ENCODE data around the gene FLT3.

FLT3 gene

DNA sequence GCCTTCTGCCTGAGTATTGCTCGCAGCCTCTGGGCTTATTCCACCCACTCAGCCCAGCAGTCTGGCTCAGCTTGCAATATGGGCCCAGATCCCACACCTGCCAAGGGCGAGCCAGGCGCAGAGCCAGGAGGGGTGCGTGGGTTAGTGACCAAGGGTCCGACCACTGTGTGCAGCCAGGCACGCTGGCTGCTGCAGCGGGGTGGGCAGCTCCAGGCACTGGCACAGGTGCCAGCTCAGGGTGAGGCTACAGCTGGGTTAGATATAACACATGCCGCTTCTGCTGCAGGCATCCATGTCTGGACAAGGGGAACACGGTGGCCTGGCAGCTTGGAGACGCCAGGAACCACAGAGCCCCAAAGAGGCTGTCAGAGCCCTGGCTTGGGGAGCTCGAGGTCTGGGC lies 99.3 kb downstream of the FLT3 start:
- DNase-seq: no peak

DNA sequence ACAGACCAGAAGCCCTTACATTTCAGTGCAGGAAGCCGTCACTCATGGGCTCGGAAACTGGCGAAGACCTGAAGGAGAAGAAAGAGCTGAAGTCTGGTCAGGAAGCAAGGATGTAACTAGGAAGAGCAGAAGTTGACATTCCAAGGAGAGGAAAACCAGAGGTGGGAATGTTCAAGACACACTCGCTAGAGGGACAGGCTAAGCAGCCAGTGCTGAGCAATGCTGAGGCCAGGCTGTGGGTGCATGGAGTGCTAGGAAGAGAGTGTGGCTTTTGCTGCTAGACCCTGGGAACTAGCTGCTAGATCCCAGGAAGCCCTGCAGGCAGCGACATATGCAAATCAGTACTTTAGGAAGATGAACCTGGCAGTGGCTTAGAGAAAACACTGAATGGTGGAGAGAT lies 99.8 kb downstream of the FLT3 start:
- no peak for DNase-seq

DNA sequence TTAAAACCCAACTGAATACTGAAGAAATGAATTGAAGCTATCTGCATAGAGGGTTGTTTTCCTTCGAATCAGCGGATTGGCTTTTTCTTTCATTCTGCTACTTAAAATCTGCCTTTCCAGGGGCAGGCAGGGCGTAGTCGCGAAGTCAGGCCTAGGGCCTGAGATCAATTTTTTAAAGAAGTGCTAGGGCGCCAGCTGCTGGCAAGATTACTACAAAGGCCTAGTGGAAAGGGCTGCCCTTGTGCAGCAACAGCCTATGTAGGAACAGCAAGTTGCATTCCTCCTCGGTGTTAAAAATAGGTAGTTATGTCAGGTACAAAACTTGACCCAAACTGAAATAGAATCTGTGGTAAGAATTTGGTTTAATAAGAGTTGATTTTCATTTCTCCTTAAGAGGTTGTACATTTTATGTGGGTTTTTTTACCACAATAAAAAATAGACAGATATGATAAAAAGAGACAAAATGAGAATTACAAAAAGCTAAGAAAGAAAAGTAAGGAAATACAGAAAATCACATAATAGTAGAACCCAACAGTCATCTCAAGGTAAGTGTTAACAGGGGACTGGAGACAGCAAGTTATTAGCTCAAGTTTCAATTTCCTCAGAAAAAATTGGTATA lies 102.4 kb downstream of the FLT3 start:
- DNase-seq: no peak

DNA sequence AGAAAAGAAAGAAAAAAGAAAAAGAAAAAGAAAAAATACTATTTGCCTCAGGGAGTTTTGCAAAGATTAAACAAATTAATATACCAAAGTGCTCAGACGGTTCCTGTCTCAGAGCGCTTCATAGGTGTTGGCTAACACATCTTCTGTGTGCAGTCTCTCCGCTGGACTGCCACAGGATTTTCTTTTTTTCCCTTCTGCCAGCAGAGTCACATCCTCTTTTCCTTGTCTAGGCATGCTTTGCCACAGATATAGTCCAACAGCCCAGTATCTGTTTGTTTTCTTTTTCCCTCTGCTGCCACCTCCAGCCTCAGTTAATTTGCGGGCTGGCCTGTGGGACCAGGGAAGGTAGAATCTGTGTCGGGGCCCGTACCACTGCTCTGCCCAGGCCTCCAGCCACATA lies 108.5 kb downstream of the FLT3 start:
- DNase-seq: no peak

DNA sequence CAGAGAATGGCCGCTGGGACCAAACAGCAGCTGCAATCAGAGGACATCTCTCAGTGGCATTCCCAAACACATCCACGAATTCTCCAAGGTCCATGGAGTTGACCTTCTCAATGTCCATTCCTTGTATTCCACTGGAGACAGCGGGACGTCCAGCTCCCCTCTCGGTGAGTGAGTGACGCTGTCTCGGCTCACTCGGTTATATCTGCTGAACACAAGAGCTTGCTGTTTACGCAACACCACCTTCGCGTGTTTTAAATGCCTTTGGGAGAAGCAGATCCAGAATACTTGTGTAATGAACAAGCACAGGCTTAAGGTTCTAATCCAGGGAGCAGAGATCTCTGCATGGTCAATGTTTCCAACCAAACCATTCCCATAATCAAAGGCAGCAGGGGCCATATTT lies 111.9 kb downstream of the FLT3 start, which contains the start of gene URAD:
Gene URAD, minus strand, starts transcription at position 174 of the 400 bp plus-strand sequence. Its CDS starts 56 bp downstream, at position 118.
- DNase-seq: no peak

DNA sequence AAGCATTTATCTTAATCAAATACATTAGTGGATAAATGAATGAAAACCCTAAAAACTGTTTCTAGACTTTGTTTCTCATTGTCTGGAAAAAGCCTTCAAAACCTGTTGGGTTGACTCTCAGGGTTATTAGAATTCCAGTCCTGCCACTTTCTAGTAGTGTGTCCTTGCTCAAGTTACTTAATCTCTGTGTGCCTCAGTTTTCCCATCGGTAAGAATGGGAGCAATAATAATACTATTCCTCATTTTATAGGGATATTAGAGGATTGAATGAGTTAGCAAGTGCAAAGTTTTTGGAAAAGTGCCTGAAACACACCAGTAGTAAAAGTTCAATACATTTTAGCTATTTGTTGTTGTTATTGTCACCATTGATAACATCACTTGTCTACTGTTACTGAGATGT lies 114.8 kb downstream of the FLT3 start:
- no peak for DNase-seq

DNA sequence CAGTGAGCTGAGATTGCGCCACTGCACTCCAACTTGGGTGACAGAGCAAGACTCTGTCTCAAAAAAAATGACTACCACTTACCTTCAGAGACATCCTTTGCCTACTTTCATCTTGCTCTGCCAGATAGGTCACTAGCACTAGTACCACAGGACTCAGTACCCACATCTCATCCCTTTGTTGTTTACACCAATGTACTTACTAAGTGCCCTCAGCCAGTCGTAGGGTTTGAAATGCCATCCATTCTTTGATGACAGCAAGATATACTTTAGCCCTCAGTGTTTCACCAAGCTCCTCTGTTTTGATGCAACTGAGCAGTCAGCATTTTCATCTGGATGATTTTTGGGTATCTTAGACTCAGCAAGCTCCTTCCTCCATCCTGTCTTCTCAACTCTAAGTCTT lies 118.0 kb downstream of the FLT3 start:
- no peak for DNase-seq

DNA sequence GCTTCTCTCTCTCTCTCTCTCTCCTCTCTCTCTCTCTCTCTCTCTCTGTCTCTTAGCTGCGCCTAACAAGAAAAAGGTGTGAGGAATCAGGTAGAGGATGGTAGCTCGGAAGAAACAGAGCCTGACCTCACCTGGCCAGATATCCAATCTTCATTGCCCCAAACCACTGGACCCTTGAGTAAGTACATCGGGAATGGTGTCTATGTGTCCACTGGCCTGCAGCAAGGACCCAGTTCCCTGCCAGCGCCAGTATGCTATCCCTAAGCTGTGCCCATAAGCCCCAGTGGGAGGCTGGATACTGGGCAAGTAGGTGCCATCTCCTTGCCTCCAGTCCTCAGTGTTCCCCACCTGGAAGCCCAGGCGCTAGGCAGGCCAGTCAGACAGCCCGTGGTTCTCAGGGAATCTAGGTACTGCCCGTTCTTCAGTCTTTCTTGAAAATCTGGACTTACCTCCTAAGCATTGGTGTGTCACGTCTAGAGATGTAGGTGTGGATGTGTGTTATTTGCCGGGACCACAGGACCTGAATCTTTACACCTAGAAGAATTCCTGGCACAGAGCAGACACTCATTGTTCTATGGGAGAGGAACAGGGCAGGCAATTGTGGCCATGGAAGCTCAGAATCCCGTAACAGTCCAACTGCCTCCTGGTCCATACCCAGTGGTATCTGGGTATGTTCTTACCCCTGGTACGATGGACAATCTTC lies 119.2 kb downstream of the FLT3 start:
- no peak for DNase-seq

DNA sequence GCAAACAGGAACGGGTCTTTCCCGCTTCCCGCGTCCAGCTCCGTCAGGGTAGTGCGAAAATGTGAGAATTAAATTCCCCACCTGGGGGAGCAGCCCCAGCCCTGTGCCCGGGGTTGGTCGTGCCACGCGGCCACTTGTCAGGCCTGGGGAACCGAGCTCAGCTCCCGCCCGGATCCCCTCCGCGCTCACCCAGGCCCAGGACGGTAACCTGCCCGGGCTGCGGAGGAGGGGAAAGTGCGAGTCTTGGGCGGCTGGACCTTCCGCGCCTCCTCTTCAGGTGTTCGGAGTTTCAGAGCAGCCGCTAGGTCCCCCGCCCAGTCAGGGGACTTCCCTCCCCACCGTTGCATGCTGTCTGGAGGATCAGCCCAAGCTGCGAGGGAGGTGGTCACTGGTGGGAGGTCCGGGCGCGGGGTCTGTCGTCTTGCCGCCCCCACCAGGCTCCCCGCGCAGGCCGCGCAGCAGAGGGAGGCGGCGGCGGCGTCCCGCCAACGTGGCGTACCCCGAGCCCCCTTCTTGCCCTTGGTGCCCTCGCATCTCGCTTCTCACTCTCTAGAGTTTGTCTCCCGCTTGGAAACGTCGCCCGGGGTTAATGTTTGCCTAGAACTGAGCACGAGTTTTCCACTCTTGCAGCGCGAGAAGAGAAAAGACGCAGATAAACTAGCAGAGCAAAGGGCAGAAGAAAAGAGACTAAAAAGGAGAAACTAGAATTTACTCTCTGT lies 119.9 kb downstream of the FLT3 start:
- DNase-seq: no peak

DNA sequence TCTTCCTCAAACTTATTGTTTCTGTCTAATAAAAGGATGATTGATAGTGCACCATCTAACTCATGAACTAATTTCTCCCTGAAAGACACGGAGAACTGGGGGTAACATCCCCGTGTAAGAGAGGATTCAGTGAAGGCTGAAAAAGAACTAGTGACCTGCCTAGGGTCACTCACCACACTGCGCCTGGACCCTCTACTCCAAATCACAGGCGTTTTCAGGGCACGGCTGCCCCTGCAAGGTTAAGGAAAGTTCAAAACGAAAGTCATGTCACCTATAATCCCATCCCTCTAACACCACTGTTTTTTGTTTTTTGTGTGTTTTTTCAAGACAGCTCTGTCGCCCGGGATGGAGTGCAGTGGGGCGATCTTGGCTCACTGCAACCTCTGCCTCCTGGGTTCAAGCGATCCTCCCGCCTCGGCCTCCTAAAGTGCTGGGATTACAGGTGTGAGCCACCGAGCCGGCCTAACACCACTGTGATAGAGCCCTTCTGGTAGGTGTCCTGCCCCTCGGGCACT lies 120.6 kb downstream of the FLT3 start:
- no peak for DNase-seq

DNA sequence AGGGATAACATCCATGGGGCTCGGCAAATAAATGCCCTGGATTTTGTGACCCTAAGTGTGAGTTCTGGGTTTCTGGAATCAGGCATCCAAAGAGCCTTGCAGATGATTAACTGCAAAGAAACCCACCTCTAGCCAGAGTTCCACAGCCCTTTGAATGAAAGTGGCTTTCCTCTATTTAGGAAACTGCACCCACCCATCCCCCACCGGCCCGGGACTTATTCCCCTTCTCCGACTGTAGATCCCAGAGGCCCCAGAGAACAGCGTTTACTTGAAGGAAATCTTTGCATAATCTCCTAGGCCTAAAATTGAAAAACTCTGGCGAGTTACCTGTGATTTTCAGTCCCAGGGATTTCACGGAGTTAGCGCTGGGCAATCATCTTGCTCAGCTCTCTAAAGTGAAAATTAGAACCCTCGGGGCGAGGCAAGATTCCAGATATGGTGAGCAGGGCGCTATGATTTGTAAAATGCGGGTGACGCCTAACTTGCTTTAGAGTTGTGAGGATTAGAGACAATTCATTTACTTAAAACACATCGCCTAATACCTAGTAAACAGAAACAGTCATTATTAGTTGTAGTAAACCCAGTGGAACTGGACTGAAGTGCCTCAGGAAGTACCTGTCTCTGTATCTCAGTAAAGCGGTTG lies 121.3 kb downstream of the FLT3 start:
- DNase-seq: no peak

DNA sequence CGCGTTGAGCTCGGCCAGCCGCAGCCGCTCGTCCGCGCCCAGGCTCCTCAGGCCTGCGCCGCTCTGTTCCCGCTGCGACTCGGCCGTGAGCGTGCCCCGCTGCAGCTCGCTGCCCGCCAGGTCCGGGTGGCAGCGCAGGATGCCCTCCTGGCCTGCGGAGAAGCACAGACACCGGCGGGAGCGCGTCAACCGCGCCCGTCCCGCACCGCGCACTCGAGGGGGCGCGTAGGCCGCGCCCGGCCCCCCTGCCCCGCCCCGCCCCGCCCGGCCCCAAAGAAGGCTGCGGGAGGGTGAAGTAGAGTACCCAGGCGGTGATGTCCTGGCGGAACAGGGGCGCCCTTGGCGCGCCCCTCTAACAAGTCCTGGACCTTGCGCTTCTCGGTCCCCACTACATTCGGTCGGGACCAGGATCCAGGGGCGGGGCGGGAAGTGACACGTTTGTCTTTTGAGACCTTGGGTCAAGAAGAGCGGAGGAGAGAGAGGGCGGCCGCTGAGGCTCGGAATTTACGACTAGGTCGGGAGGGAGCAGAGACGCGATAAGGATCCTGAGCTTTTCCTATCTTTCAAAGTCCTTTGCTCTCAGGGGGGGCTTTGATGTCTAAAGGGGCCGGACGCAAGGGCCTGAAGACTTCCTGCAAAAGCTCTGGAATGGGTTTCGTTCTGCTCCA lies 121.9 kb downstream of the FLT3 start:
- no peak for DNase-seq

DNA sequence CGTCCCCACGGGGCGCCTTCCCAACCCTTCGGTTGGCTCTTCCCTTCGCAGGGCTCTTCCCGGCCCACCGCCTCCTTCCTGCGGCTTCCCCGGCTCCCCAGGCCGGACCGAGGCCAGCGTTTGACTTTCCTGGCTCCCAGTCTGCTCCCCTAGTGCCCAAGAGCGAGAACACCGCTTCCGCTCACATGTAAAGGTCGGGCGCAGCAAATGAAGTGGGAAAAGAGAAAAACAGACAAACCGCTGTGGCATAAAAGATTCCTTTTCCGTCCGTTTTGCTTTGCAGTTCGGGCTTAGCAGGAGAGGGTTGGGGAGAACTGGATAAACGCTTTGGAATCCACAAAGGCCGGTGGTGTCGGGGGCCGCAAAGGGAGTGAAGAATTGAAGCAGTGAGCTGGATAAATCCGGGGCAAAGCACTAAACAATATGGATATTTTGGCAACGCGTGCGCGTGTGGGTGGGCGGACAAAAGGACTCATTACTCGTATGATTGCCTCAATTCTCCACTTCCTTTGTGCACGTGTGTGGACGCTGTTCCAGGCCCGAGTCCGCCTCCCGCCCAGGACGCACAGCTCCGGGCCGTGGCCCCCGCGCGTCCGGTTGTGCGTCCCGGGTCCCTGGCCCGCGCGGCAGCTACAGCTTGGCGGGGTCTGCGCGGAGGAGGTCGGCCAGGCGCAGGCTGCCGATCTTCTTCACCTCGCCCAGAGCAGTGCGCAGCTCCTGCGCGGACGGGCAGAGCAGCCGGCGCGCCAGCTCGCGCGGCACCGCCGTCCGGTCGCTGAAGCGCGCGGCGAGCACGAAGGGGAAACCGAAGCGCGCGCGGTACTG lies 122.7 kb downstream of the FLT3 start:
- no peak for DNase-seq

DNA sequence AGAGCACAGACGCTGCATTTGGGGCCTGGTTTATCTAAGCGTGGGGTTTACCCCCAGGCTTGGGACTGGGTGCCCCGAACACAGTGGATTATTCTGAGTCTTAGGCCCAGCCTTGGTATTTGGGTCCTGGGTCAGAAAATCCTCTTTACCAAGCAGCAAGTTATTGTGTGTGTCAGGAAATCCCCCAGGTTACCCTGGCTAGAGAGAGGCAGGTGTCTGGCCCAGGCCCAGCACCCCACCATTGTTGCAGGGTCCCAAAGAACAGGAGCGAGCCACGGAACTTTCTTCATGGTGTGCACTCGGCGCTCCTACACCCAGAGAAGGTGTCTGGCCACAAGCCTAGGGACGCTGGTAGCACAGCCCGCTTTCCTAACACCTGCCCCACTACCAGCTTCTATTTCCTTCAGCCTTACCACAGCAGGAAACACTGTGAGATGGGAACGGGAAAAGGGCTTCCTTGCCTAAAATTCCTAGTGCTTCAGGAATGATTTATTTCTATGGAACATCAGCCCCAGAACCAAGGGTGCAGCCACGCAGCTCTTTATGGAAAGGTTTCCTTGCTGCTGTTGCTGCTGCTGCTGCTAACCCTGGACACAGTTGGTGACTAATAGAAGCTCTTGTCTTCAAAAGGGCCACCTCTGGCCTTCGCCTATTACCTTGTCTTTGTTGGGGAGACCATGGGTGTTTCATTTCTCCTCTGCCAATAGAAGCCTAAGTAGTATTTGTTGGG lies 123.8 kb downstream of the FLT3 start:
- DNase-seq: no peak

DNA sequence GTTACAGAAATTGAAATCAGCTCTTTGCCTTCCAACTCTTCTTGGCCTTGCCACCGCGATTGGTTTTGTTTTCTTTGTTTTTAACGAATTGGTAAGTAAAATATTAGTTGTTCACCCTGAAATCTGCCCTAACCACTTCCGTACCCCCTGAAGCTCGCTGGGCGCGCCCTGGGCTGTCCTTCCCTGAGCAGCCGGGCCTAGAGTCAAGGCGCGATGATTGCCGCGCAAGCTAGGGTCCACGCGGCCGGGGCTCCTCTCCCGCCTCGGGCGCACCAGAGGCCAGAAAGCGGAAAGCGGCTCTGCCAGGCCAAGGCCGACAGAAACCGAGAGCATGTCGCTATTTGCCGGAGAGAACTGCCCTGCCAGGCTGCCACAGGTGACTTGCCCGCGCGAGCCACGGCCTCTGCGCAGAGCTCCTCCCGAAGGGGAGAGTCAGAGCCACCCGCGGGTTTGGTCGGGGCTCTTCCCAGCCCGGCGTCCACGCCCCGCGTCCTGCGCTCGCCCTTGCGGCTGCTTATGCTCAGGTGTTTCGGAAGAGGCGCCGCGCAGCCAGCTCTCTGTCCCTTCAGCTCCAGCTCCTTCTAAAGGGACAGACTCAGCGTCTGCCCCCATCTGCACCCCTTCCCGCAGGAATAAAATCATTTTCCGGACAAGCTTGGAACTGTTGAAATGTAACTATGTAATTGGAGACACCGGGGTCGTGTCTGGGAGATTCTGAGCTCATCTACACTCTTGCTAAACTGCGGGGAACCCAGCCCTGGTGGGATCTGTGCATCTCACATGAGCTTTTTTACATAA lies 124.6 kb downstream of the FLT3 start:
- DNase-seq: no peak

DNA sequence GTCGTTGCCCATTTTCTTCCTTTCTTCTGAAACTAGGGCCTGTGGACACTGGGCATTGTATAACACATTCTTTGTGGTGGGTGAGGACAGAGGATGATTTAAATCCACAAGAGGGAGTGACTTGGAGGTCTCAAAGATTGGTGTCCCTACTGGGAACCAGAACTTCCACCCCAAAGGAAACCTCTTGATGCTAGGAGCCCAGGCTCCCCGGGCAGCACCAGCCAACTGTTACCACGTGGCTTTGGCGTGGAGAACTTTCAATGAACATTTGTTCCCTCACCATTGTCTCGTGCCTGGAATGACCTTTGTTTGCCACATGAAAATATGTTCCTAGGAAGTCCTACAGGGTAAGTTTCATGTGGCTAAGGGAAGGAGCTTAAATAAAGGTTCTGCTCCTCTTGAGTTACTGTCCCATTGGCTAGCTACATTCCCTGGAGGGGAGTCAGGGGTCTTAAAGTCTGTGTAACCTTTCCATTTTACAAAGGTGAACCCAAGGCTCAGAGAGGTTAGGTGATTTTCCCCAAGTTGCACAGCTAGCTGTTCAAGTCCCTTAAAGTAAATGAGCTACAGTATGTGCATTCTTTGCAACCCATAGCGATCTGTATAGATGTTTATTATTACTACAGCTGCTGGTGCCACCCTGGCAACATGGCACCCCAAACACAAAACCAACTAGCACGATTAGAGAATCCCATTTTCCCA lies 126.3 kb downstream of the FLT3 start:
- DNase-seq: no peak

DNA sequence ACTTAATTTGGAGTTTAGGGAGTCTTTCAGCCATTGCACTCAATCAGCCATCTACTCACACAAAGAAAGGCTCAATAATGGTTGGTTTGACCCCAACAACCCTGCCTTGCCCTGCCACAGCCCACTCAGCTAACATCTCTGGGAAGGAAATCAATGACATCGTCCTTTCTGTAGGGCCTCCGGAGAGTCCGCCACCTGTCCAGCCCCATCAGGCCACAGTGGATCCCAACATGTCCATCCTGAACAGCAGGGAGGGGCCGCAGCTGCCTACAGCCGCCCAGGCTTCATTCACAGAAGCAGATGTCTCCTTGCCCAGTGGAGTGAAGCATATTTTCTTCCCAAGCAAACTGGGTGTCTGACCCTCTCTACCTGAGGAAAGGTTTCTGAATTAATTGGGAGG lies 127.1 kb downstream of the FLT3 start:
- DNase-seq: no peak

DNA sequence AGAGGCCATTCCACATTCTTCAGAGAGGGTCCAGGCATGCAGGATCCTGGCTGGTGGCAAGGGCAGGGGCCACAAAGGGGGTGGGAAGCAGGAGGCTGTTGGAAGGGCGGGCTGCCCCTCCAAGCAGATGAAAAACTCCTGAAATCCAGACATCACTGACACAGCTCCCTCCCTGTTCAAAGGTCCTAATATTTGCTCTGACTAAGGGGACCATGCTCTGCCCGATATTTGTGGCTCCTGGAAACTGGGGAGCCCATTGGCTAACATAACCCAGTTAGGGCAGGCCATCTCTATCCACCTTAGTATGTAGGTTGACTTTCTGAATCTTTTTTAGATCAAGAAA lies 127.9 kb downstream of the FLT3 start:
- DNase-seq: no peak

DNA sequence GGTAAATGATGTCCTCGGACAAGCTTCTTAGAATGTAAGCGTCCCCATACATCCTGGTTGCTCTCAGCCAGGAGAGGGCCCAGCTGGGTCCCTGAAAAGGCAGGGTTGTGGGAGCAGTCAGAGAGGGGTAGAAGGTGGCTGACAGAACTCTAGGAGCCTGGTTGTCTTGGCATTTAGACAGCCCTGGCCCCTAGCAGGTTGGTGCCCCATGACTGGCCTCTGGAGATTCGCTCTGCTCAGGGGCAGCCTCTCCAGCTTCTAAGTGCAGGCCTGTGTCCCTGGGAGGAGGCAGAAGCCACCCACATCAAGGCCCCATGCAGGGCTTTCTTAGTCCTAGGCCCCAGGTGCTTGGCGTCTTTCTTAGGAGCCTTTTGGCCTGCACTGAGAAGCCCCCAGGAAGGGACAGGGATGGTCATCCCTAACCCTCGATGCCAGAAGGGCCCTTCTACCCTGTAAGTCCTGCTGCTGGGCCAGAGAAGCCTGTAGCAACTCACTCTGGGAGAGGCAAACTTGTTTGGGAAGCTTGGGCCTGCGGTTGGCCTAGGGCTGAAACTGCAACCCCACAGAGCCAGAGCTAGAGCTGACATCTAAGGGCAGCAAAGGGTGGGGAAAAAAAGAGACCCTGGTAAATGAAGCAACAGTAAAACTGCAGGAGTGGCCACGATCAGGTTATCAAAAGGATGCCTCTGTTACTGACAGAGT lies 128.4 kb downstream of the FLT3 start:
- DNase-seq: no peak
